Fibroblast of mammary gland (primary cell): ENCODE results near the gene GDF11.

Experiments used
- DNase-seq: peaks from one replicate; pipeline ENCODE4 v3.0.0-alpha.2; 2010; ENCODE audit warnings: low read depth
- H3K4me3 ChIP-seq: 2 replicates; pipeline ENCODE4 v1.5.1; 2011; ENCODE audit warnings: low read depth, mild to moderate bottlenecking, low read length, moderate library complexity; ENCODE audit not compliant: control insufficient read depth
- CTCF ChIP-seq: conservative IDR thresholded peaks from 2 replicates; pipeline ENCODE4 v1.5.1; 2011; ENCODE audit warnings: low read depth, low read length, inconsistent platforms; ENCODE audit not compliant: control insufficient read depth, insufficient read depth

The GDF11 gene

GRCh38 chr12:55723516-55724225, 19.3 kb upstream of the GDF11 start:
- TF ChIP-seq CTCF, result no peak
- no peak overlapping the region for H3K4me3 ChIP-seq
- no peak for DNase-seq

- peak; percentile 70 for TF ChIP-seq CTCF
- H3K4me3 ChIP-seq, result no peak overlapping the region
- peak; percentile 81 for DNase-seq
Measured at GRCh38 chr12:55724226-55724939, 18.5 kb upstream of the GDF11 start.

GRCh38 chr12:55724940-55725309, 18.0 kb upstream of the GDF11 start:
- H3K4me3 ChIP-seq, result no peak overlapping the region
- no peak for DNase-seq
- TF ChIP-seq CTCF, result no peak

- DNase-seq, result no peak
- peak overlapping the region; percentile 4 for H3K4me3 ChIP-seq
- no peak for TF ChIP-seq CTCF
Measured at GRCh38 chr12:55725556-55725955, 17.4 kb upstream of the GDF11 start.

- peak overlapping the region; percentile 94 for H3K4me3 ChIP-seq
- no peak for TF ChIP-seq CTCF
- no peak for DNase-seq
Measured at GRCh38 chr12:55726971-55727370, 16.0 kb upstream of the GDF11 start.

DNA sequence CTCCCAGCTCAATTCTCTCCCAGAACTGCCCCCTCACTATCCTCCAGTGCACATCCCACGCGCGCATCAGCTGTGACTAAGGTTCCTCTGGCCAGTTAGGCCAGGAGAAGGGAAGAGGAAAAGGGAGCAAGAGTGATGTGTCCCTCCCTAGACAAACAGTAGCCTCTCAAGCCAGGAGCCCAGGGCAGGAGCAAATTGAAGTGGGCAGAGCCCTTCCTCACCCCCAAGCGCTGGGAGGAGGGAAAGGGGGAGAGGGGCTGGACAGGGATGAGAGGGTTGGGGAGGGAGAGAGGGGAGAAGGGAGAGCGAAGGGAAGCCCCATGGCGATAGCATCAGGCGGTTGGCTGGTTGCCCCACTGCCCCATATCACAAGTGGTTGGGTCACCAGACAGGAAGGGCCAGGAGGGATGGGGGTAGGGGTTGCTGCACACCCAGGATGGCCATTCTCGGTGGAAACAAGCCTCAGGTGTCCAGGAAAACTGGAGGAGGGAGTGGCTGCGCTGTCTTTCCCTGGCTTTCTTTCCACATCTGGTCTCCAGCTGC, 15.2 kb upstream of the GDF11 start:
- peak overlapping the region; percentile 94 for H3K4me3 ChIP-seq
- no peak for TF ChIP-seq CTCF
- no peak for DNase-seq
